Ovary (tissue), 9 donors: ENCODE results near the gene DLG1. TPM values are rescaled to one million over a fixed set of nuclear protein-coding genes. Genes with fewer than 3 reads are reported as not detected.

ENCODE experiments used
- DNase-seq, 5 donors: peaks; one replicate each; pipeline ENCODE4 v3.0.0-alpha.2; 2019 to 2020
- H3K27ac ChIP-seq, 2 donors: fragments of 200-600 bp; one replicate each; pipeline versions ENCODE4 v1.5.1 to v1.8.0; 2019 to 2022
- H3K27me3 ChIP-seq: fragments of 200-600 bp; one replicate; pipeline ENCODE4 v1.8.0; 2022
- H3K36me3 ChIP-seq: fragments of 200-600 bp; sonication (generic); one replicate; pipeline ENCODE4 v1.5.1; 2019
- H3K4me1 ChIP-seq: one replicate; pipeline ENCODE4 v1.8.1; 2013; ENCODE audit warnings: mild to moderate bottlenecking, moderate library complexity; ENCODE audit not compliant: insufficient read depth
- H3K4me3 ChIP-seq: fragments of 200-600 bp; sonication (generic); one replicate; pipeline ENCODE4 v1.5.1; 2017
- H3K9me3 ChIP-seq, 2 donors: fragments of 200-600 bp in 1 of 2; sonication (generic) in 1 of 2; one replicate each; pipeline versions ENCODE4 v1.5.1 to v1.8.1; 2013 to 2019; ENCODE audit warnings: mild to moderate bottlenecking in 1 of 2, moderate library complexity in 1 of 2
- CTCF ChIP-seq, 3 donors: fragments of 450-650 bp in 2 of 3; fragments of 200-600 bp in 1 of 3; IDR thresholded peaks; one replicate each; pipeline versions ENCODE4 v1.5.1 to v1.8.0; 2016 to 2022; ENCODE audit warnings: antibody characterized with exemption in 3 of 3, mild to moderate bottlenecking in 1 of 3
- EP300 ChIP-seq: sonication (generic); formaldehyde crosslinking; IDR thresholded peaks from one replicate; pipeline ENCODE4 v1.6.1; 2017; ENCODE audit warnings: antibody characterized with exemption
- POLR2A ChIP-seq: fragments of 450-650 bp; IDR thresholded peaks from one replicate; pipeline ENCODE4 v1.6.1; 2017; ENCODE audit warnings: antibody characterized with exemption, mild to moderate bottlenecking, moderate library complexity
- WGBS, 3 donors: extraction: QIAGEN DNeasy Blood & Tissue Kit in 1 of 3; methylation state at CpG; one replicate each; pipeline versions ENCODE4 v1.1.5 to v1.1.7; 2013 to 2017; 5-methylcytosine and 5-hydroxymethylcytosine counted together
- intact Hi-C, 4 donors: fragments of 100-400 bp; cut with DNase I; formaldehyde crosslinking; loops; one replicate each; pipeline versions ENCODE4 v1.11.0 to v1.15.1; 2022 to 2023
- polyA plus RNA-seq, 2 donors: library from polyadenylated mRNA; stranded (reverse); fragments of 200-250 nt in 1 of 2; fragments of 350-450 nt in 1 of 2; fragmentation: Illumina TruSeq in 1 of 2; extraction: RNeasy Lipid Tissue Mini Kit (QIAGEN cat#74804) in 1 of 2; gene quantifications; one replicate each; pipeline ENCODE4 v1.2.3, GENCODE V29; 2013 to 2014
- total RNA-seq, 7 donors: library from RNA; depleted of rRNA in 2 of 7; stranded (reverse); fragments of >200 nt in 2 of 7; fragmentation: NEBNext Ultra II Directional in 3 of 7; extraction: Animal tissue kit (Norgen Biotek cat#: 25700) in 3 of 7; gene quantifications; one replicate each; pipeline versions ENCODE4 v1.1.0 to v1.2.4, GENCODE V29; 2016 to 2023
- donor health status: DM: no; HTN: no; CAD: no; lungs with moderate emphysema.
- donor health status: DM: no; HTN: no; CAD: no.
- donor health status: Bipolar disorder and iron deficiency.
- donor health status: DM: yes; HTN: yes; CAD: no.
- donor health status: DM: no; HTN: no; CAD: no.
- donor health status: DM: yes; HTN: yes; CAD: no.

Gene DLG1
- total and polyA plus RNA-seq, 9 donors: 20.5 to 99.1 (median 62.5) TPM

GRCh38 chr3:197132916-197133530 lies 165.4 kb downstream of the DLG1 start:
- Histone ChIP-seq H3K4me3 (no peak overlapping the region), H3K9me3 (no peaks in the 10 kb centered on the region), H3K27me3 (no peaks in the 10 kb centered on the region), H3K36me3 (no peaks in the 10 kb centered on the region), H3K4me1 (no peaks in the 10 kb centered on the region), H3K27ac (no peak overlapping the region)
- DNase-seq: no peak
- intact Hi-C loops: no loop called here
- TF ChIP-seq POLR2A (no peak), EP300 (no peak), CTCF (IDR thresholded peaks at IDR 0.05) (no peak)
- 92 to 98% (median 97%) methylated on average over 2 of the region's 2 CpGs for WGBS, 3 donors

GRCh38 chr3:197125636-197126035 lies 172.8 kb downstream of the DLG1 start:
- Histone ChIP-seq H3K9me3 (no peaks in the 10 kb centered on the region), H3K4me3 (no peak overlapping the region), H3K4me1 (no peaks in the 10 kb centered on the region), H3K27me3 (no peaks in the 10 kb centered on the region), H3K36me3 (no peaks in the 10 kb centered on the region), H3K27ac (no peak overlapping the region)
- no peak for DNase-seq
- TF ChIP-seq CTCF (IDR thresholded peaks at IDR 0.05) (no peak), POLR2A (no peak), EP300 (no peak)
- intact Hi-C loops: no loop called here
- 83 to 91% (median 91%) methylated on average over 2 of the region's 2 CpGs for WGBS, 3 donors

GRCh38 chr3:197124713-197125112 lies 173.7 kb downstream of the DLG1 start:
- no peak for DNase-seq
- TF ChIP-seq POLR2A: no peak
- TF ChIP-seq EP300: no peak
- Histone ChIP-seq H3K36me3 (no peaks in the 10 kb centered on the region), H3K27ac (no peak overlapping the region), H3K4me1 (no peaks in the 10 kb centered on the region), H3K4me3 (no peak overlapping the region), H3K27me3 (no peaks in the 10 kb centered on the region), H3K9me3 (no peaks in the 10 kb centered on the region)
- 79 to 82% (median 81%) methylated on average over 6 of the region's 6 CpGs for WGBS, 3 donors
- intact Hi-C loops: no loop called here

GRCh38 chr3:197122394-197122793 lies 176.0 kb downstream of the DLG1 start:
- H3K27ac ChIP-seq: no peak overlapping the region
- 49 to 74% (median 66%) methylated on average over 2 of the region's 2 CpGs for WGBS, 3 donors
- no peaks in the 10 kb centered on the region for H3K9me3 ChIP-seq
- H3K27me3 ChIP-seq: no peaks in the 10 kb centered on the region
- intact Hi-C loops: no loop called here
- DNase-seq: no peak
- H3K4me3 ChIP-seq: no peak overlapping the region
- no peaks in the 10 kb centered on the region for H3K36me3 ChIP-seq
- no peaks in the 10 kb centered on the region for H3K4me1 ChIP-seq
- no peak for TF ChIP-seq CTCF (IDR thresholded peaks at IDR 0.05)
- no peak for TF ChIP-seq POLR2A
- no peak for TF ChIP-seq EP300

GRCh38 chr3:197117114-197117513 lies 181.3 kb downstream of the DLG1 start:
- intact Hi-C loops: no loop called here
- H3K27me3 ChIP-seq: no peaks in the 10 kb centered on the region
- no peaks in the 10 kb centered on the region for H3K9me3 ChIP-seq
- no peak for DNase-seq
- H3K27ac ChIP-seq: no peak overlapping the region
- no peaks in the 10 kb centered on the region for H3K4me1 ChIP-seq
- no peaks in the 10 kb centered on the region for H3K36me3 ChIP-seq
- 90 to 96% (median 95%) methylated on average over 2 of the region's 2 CpGs for WGBS, 3 donors
- TF ChIP-seq EP300: no peak
- no peak for TF ChIP-seq CTCF (IDR thresholded peaks at IDR 0.05)
- no peak for TF ChIP-seq POLR2A
- H3K4me3 ChIP-seq: no peak overlapping the region
